Natural killer cell treated with Interleukin-12 subunit alpha and Interleukin-12 subunit beta and Interleukin-15 and Interleukin-18, amount 100 ng/mL, for 72 hours (primary cell): ENCODE results near the gene SLC7A8. TPM values are rescaled to one million over a fixed set of nuclear protein-coding genes. Genes with fewer than 3 reads are reported as not detected.

Experiments
- total RNA-seq, 2 donors: library from RNA; stranded (reverse); gene quantifications; one replicate each; pipeline ENCODE4 v1.2.3, GENCODE V29; 2022

SLC7A8 gene
- total RNA-seq, 2 donors from 2014 or later = 0.07 to 3.5 TPM

Other genes starting within 250 kb of the SLC7A8 start
- 10 to 100 TPM; 34.4 to 56.8 TPM for gene HAUS4, start 226.6 kb downstream of the SLC7A8 start, total RNA-seq
- gene AJUBA, start 201.1 kb downstream of the SLC7A8 start, total RNA-seq = 1 to 10 TPM in 1 of 2 donors, under 1 TPM in 1; 0.17 to 2.1 TPM
- gene C14orf93, start 173.5 kb downstream of the SLC7A8 start, total RNA-seq = 10 to 100 TPM in 1 of 2 donors, 1 to 10 TPM in 1; 2.8 to 10.8 TPM
- 100 to 1,000 TPM; 102 to 121 TPM for gene PSMB5, start 148.8 kb downstream of the SLC7A8 start, total RNA-seq
- gene PSMB11, start 141.4 kb downstream of the SLC7A8 start, total RNA-seq = not detected
- 1 to 10 TPM in 1 of 2 donors, under 1 TPM in 1; 0.73 to 1.0 TPM for gene CDH24, start 126.1 kb downstream of the SLC7A8 start, total RNA-seq
- 100 to 1,000 TPM; 186 to 250 TPM for gene ACIN1, start 88.5 kb downstream of the SLC7A8 start, total RNA-seq
- gene C14orf119, start 88.2 kb downstream of the SLC7A8 start, total RNA-seq = 10 to 100 TPM; 41.2 to 55.2 TPM
- gene CIROP, start 78.7 kb downstream of the SLC7A8 start, total RNA-seq = not detected
- gene CEBPE, start 64.4 kb downstream of the SLC7A8 start, total RNA-seq = not detected
- gene RNF212B, start 54.3 kb upstream of the SLC7A8 start, total RNA-seq = not detected
- 1 to 10 TPM; 5.8 to 7.8 TPM for gene HOMEZ, start 102.5 kb upstream of the SLC7A8 start, total RNA-seq
- 10 to 100 TPM; 12.4 to 18.7 TPM for gene PPP1R3E, start 119.2 kb upstream of the SLC7A8 start, total RNA-seq
- gene BCL2L2, start 123.2 kb upstream of the SLC7A8 start, total RNA-seq = 10 to 100 TPM; 17.5 to 26.3 TPM
- gene PABPN1, start 137.8 kb upstream of the SLC7A8 start, total RNA-seq = 100 to 1,000 TPM; 182 to 274 TPM
- under 1 TPM in 1 of 2 donors, not detected in 1; 0.42 TPM for gene SLC22A17, start 169.2 kb upstream of the SLC7A8 start, total RNA-seq
- gene EFS, start 181.5 kb upstream of the SLC7A8 start, total RNA-seq = not detected
- not detected for gene IL25, start 189.1 kb upstream of the SLC7A8 start, total RNA-seq
- not detected for gene CMTM5, start 193.4 kb upstream of the SLC7A8 start, total RNA-seq
- gene MYH6, start 224.6 kb upstream of the SLC7A8 start, total RNA-seq = under 1 TPM in 1 of 2 donors, not detected in 1; 0.28 TPM